ENCODE measurements around the gene MINDY2. TPM values are rescaled to one million over a fixed set of nuclear protein-coding genes. Genes with fewer than 3 reads are reported as not detected.
A peak's percentile ranks its signal among the peaks of the same experiment; 100 is the strongest.
"Not testable (repeated sequence)": the region's sequence is repeated elsewhere in the genome, so short reads cannot be mapped to it uniquely, and the experiment has no call there.

Gene MINDY2
- total RNA-seq, 1 experiment from 2014 or later: 8.6 TPM

- peak; percentile 96 for DNase-seq (ENCODE audit: extremely low read depth, low read depth)
These were observed 21.4 kb upstream of the MINDY2 start, which contains the start of gene ADAM10 for GRCh38 chr15:58749532-58750337. ADAM10 (minus strand) TSS chr15:58749707; CDS start chr15:58749534, 173 bp downstream.

GRCh38 chr15:58752716-58753115, 18.4 kb upstream of the MINDY2 start:
- DNase-seq (ENCODE audit: extremely low read depth, low read depth): no peak

- no peak for DNase-seq (ENCODE audit: extremely low read depth, low read depth)
These were observed 15.8 kb upstream of the MINDY2 start for GRCh38 chr15:58755350-58755749.

DNA sequence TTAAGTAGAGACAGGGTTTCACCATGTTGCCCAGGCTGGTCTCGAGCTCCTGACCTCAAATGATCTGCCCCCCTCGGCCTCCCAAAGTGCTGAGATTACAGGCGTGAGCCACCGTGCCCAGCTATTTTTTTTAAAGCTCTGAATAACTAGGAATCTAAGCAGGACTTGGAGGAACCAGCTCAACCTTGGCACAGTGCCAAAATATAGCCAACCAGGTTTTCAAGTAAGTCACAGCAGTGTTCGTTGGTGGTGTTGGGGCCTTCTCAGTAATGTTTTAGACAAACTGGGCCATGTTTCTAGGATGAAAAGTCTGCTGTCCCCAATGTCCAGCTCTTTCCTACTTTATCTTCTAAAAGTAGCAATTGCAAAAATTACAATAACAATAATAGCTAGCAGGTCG, 15.1 kb upstream of the MINDY2 start:
- DNase-seq (ENCODE audit: extremely low read depth, low read depth): no peak

- DNase-seq (ENCODE audit: extremely low read depth, low read depth): no peak
These were observed 13.0 kb upstream of the MINDY2 start for GRCh38 chr15:58758141-58758540.

DNA sequence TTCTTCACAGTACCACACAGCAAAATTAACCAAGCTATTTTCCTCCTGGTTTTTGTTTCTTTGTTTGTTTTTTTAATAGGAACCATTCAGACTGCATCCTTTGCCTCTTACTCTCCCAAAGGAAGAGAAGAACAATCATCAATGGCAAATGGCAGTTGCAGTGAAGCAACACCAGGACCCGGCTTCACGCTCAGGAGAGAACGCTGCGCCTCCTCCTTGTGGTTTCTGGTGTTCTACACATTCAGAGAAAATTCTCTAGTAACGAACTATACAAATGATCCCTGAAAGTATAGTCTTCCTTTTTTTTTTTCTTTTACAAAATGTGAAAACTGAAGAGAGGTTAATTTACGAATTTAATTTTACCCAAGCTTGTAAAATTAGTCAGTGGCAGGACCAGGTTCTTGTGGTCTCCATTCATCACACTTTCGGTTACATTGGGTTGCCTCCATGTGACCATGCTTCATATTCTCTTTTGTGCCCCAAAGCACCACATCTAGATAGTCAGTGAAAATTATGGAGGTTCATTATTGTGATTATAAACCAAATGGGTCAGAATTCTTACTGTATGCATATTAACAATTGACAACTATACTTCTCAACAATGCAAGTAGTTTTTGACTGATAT, 10.6 kb upstream of the MINDY2 start:
- no peak for DNase-seq (ENCODE audit: extremely low read depth, low read depth)

DNA sequence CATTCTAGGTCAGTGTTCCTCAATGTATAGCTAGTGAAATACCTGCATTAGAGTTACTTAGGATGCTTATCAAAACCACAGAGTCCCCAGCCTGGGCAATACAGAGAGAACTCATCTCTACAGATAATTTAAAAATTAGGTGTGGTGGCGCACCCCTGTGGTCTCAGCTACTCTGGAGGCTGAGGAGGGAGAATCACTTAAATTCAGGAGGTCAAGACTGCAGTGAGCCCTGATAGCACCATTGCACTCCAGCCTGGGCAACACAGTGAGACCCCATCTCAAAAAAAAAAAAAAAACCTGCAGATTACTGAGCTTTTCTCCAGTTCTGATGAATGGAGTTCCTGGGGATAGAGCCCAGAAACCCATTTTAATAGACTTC, 10.1 kb upstream of the MINDY2 start:
- no peak for DNase-seq (ENCODE audit: extremely low read depth, low read depth)

- DNase-seq (ENCODE audit: extremely low read depth, low read depth): no peak
These were observed 8.8 kb upstream of the MINDY2 start for GRCh38 chr15:58762285-58762684.

DNA sequence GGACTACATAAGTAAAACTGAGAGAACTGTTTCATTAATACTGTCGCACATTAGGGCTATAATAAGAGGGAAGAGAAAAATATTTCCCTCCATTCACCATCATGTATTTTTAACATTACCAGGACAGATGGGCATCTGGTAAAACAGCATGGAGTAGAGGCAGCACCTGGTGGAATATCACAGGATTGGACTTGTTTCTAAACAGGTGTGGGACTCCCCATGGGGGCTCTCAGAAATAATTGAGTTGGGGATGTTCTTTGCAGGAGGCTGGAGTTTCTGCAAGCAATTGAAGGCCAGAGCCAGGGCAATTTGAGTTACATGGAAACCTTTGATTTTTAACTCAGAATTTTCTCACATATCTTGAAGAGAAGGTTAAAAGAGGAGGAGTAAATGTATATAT, 8.4 kb upstream of the MINDY2 start:
- DNase-seq (ENCODE audit: extremely low read depth, low read depth): no peak

- no peak for DNase-seq (ENCODE audit: extremely low read depth, low read depth)
These were observed 6.6 kb upstream of the MINDY2 start for GRCh38 chr15:58764468-58764867.

- DNase-seq (ENCODE audit: extremely low read depth, low read depth): no peak
These were observed 4.8 kb upstream of the MINDY2 start for GRCh38 chr15:58766290-58766689.

DNA sequence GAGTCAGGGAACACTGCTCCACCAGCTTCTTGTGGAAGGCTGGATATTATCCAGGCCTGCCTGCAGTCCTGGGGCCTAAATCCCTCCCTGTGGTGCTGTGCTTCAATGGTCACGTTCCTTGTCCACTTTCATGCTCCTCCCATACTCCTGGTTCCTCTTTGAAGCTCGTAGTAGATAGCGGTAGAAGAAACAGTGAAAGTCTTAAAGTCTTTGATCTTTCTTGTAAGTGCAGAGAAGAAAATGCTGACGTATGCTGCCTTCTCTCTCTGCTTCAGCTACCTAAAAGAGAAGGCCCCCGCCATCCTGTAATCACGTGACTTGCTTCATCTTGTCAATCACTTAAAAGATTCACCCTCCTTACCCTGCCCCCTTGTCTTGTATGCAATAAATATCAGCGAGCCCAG, 2.5 kb upstream of the MINDY2 start:
- not testable (repeated sequence) for DNase-seq (ENCODE audit: extremely low read depth, low read depth)

DNA sequence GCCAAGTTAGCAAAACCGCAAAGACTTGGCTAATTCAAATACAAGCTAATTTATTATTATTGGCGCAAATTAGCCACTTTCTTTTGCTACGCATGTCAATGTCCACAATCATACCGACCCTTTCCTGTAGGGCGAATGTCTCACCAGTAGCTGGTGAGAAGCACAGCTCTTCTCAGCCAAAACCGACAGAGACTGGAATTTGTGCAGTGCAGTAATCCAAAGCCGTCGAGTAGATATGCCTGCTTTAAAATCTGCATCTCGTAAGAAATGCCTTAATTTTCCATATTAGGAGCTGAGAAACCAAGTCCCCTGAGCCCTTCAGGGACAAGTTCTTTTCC, 614 bp upstream of the MINDY2 start:
- no peak for DNase-seq (ENCODE audit: extremely low read depth, low read depth)

DNA sequence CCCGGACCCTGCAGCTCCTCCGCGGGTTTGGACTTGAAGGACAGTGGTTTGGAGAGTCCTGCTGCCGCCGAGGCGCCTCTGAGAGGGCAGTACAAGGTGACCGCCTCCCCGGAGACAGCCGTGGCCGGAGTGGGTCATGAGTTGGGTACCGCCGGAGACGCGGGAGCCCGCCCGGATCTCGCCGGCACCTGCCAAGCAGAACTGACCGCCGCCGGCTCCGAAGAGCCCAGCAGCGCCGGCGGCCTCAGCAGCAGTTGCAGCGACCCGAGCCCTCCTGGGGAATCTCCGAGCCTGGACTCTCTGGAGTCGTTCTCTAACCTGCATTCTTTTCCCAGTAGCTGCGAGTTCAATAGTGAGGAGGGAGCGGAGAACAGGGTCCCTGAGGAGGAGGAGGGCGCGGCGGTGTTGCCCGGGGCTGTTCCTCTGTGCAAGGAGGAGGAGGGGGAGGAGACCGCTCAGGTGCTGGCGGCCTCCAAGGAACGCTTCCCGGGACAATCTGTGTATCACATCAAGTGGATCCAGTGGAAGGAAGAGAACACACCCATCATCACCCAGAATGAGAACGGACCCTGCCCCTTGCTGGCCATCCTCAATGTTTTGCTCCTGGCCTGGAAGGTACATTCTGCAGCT, 634 bp downstream of the MINDY2 start:
- DNase-seq (ENCODE audit: extremely low read depth, low read depth): no peak

GRCh38 chr15:58773024-58773423, 1.9 kb downstream of the MINDY2 start:
- DNase-seq (ENCODE audit: extremely low read depth, low read depth): no peak

GRCh38 chr15:58775402-58775801, 4.3 kb downstream of the MINDY2 start:
- DNase-seq (ENCODE audit: extremely low read depth, low read depth): no peak

DNA sequence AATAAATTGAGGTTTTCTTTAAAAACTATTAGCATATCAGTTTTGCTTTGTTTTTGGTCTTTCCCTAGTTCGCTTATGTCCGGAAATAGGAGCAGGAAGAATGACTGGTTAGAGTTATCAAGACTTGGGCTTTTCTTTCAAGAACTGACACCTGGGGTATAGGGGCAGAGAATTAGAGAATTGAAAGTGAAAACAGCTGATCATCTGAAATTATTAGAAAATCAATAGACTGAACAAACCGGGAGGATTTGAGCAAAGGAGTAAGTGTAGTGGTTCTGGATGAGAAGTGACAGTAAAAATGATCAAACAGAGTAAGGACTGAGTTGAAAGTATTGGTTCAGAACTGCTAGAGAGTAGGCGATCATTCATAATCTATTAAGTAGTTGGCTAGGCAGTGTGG, 6.0 kb downstream of the MINDY2 start:
- no peak for DNase-seq (ENCODE audit: extremely low read depth, low read depth)

DNA sequence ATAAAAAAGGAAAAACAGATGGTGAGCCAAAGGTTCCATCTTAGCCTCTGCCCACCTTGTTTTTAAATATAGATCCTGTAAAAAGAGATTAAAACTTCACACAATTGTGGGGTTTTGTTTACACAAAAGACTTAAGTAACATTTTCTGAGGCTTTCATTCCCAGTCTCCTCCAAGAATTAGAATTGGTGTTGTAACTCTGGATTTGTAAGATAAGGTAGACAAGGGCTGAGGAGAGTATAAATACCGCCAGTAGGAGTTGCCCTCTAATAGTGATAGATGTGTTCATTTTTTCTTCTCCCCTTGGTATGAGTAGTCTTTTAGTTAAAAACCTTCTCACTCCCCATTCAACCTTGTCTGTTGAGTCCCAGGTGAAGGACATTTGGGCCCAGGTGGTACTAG, 8.5 kb downstream of the MINDY2 start:
- no peak for DNase-seq (ENCODE audit: extremely low read depth, low read depth)

DNA sequence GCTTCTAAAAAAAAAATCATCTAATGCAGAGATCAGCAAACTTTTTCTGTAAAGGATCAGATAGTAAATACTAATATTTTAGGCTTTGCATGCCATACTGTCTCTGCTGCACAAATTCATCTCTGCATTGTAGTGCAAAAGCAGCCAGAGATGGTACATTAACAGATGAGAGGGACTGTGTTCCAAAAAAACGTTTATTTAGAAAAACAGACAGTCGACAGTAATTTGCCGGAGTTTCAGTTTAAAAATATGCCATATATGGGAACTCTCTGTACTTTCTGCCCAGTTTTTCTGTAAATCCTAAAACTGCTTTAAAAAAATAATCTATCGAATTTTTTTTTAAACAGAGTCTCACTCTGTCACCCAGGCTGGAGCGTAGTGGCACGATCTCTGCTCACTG, 14.3 kb downstream of the MINDY2 start:
- DNase-seq (ENCODE audit: extremely low read depth, low read depth): no peak

GRCh38 chr15:58788056-58788710, 17.1 kb downstream of the MINDY2 start:
- DNase-seq (ENCODE audit: extremely low read depth, low read depth): no peak

- no peak for DNase-seq (ENCODE audit: extremely low read depth, low read depth)
These were observed 22.8 kb downstream of the MINDY2 start for GRCh38 chr15:58793862-58794261.
